ENCODE data around the gene KDM4C.

GRCh38 chr9:7137571-7137970, 379.8 kb downstream of the KDM4C start:
- TF ChIP-seq, protein P1, sequence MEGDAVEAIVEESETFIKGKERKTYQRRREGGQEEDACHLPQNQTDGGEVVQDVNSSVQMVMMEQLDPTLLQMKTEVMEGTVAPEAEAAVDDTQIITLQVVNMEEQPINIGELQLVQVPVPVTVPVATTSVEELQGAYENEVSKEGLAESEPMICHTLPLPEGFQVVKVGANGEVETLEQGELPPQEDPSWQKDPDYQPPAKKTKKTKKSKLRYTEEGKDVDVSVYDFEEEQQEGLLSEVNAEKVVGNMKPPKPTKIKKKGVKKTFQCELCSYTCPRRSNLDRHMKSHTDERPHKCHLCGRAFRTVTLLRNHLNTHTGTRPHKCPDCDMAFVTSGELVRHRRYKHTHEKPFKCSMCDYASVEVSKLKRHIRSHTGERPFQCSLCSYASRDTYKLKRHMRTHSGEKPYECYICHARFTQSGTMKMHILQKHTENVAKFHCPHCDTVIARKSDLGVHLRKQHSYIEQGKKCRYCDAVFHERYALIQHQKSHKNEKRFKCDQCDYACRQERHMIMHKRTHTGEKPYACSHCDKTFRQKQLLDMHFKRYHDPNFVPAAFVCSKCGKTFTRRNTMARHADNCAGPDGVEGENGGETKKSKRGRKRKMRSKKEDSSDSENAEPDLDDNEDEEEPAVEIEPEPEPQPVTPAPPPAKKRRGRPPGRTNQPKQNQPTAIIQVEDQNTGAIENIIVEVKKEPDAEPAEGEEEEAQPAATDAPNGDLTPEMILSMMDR (IDR thresholded peaks at IDR 0.05), result no peak
- TF ChIP-seq POLR2A (IDR thresholded peaks at IDR 0.05; ENCODE audit: low read depth) (no peak), EP300 (IDR thresholded peaks at IDR 0.05) (no peak)
